ENCODE results near the gene NEAT1. TPM values are rescaled to one million over a fixed set of nuclear protein-coding genes. Genes with fewer than 3 reads are reported as not detected.

Gene NEAT1
- total and polyA plus RNA-seq, 9 donors, result 15.6 to 203 (median 65.3) TPM

DNA sequence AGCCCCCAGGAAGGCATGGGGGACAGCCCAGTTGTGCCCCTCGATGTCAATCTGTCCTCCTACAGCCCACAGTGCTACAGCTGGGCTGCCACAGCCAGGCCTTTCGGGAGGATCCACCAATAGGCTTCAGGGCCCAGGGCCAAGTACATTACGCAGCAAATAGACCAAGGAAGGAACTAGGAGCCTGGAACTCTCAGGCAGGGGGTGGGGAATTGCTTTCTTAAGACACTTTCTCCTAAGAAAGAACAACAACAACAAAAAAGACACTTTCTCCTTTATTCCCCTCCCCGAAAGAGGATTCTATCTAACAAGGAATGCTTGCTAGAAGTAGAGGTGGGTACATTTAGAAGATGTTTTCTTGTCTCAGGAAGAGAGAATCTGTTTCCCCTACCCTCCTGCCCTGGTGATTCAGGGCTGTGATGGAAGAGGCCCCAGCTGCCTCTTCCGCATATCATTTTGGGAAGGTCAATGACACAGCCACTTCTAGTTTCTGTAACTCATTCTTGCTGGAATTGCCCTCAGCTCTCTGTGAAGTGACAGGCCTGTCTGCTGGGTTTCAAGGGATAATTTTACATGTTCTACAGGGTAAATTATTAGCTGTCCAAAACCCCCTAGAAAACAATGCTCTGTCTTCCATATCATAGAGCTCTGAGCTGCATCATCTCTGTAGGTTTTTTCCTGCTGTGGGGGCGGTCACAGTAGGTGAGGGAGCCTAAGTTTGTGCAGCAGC lies 70.2 kb downstream of the NEAT1 start:
- peak; percentile 97 for DNase-seq
- H3K27ac ChIP-seq (ENCODE audit: low read length), result peak overlapping the region; percentile 95
- H3K4me3 ChIP-seq (ENCODE audit: low read length), result no peak overlapping the region
- H3K4me1 ChIP-seq (ENCODE audit: control insufficient read depth, insufficient read depth, low read length), result peaks cover 88% of the 10 kb centered on the region
- H3K36me3 ChIP-seq (ENCODE audit: control insufficient read depth, insufficient read depth, low read length), result no peaks in the 10 kb centered on the region
- whole genome bisulfite sequencing (ENCODE audit: insufficient coverage), result 40% methylated on average over 2 of the region's 6 CpGs
- no peaks in the 10 kb centered on the region for H3K9me3 ChIP-seq (replicated peaks; ENCODE audit: control insufficient read depth, low read depth, low read length)
- H3K27me3 ChIP-seq (ENCODE audit: control insufficient read depth, insufficient read depth, low read length), result no peaks in the 10 kb centered on the region

DNA sequence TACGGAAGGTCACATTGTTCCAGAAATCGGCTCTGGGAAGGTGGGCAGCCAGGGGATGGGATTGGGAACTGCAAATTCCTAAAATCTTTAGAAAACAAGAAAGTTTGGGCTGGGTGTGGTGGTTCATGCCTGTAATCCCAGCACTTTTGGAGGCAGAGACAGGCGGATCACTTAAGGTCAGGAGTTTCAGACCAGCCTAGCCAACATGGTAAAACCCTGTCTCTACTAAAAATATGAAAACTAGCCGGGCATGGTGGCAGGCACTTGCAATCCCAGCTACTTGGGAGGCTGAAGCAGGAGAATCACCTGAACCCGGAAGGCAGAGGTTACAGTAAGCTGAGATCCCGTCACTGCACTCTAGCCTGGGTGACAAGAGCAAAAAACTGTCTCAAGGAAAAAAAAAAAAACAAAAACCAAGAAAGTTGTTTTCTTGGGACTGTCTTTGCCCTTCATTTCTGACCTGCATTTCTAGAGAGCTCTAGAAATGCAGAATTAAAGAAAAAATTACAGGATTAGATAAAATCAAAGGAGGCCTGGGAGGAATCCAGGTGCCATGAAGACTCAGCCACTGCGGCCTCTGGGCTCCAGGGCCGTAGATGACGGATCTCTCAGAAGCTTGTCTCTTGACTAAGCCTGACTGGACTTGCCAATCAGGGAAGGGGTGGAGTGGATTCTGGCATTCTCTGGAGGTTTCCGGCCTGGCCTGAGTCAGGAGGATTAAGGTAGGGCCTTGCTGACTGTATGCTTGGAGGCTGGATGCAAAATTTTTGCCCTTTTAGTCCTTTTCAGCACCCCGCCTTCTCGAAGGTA lies 71.0 kb downstream of the NEAT1 start:
- WGBS (ENCODE audit: insufficient coverage), result 45% methylated on average over 7 of the region's 12 CpGs
- no peaks in the 10 kb centered on the region for H3K27me3 ChIP-seq (ENCODE audit: control insufficient read depth, insufficient read depth, low read length)
- peak; percentile 82 for DNase-seq

More for the DNA sequence above, 71.0 kb downstream of the NEAT1 start:
- Histone ChIP-seq H3K4me3 (ENCODE audit: low read length) (no peak overlapping the region), H3K4me1 (ENCODE audit: control insufficient read depth, insufficient read depth, low read length) (peaks cover 84% of the 10 kb centered on the region), H3K9me3 (replicated peaks; ENCODE audit: control insufficient read depth, low read depth, low read length) (no peaks in the 10 kb centered on the region), H3K27ac (ENCODE audit: low read length) (peak overlapping the region; percentile 95), H3K36me3 (ENCODE audit: control insufficient read depth, insufficient read depth, low read length) (no peaks in the 10 kb centered on the region)

Other genes with a start within 250 kb of the NEAT1 start
- 46.7 TPM for gene CAPN1, start 240.9 kb upstream of the NEAT1 start, total RNA-seq
- 10 to 100 TPM; 69.1 to 90.2 (median 80.1) TPM for gene CAPN1, start 240.9 kb upstream of the NEAT1 start, polyA plus RNA-seq (ENCODE audit: insufficient read depth in 1 of 8, insufficient read length in 8 of 8, low replicate concordance in 1 of 8)
- 18.8 TPM for gene POLA2, start 160.8 kb upstream of the NEAT1 start, total RNA-seq
- gene POLA2, start 160.8 kb upstream of the NEAT1 start, polyA plus RNA-seq (ENCODE audit: insufficient read depth in 1 of 8, insufficient read length in 8 of 8, low replicate concordance in 1 of 8), result 10 to 100 TPM; 35.4 to 64.7 (median 51.6) TPM
- 20.8 TPM for gene CDC42EP2, start 107.9 kb upstream of the NEAT1 start, total RNA-seq
- 10 to 100 TPM; 26.9 to 42.4 (median 35.4) TPM for gene CDC42EP2, start 107.9 kb upstream of the NEAT1 start, polyA plus RNA-seq (ENCODE audit: insufficient read depth in 1 of 8, insufficient read length in 8 of 8, low replicate concordance in 1 of 8)
- gene DPF2, start 88.9 kb upstream of the NEAT1 start, total RNA-seq, result 31.0 TPM
- gene DPF2, start 88.9 kb upstream of the NEAT1 start, polyA plus RNA-seq (ENCODE audit: insufficient read depth in 1 of 8, insufficient read length in 8 of 8, low replicate concordance in 1 of 8), result 10 to 100 TPM; 43.9 to 62.4 (median 52.2) TPM
- gene TIGD3, start 68.0 kb upstream of the NEAT1 start, total RNA-seq, result 0.22 TPM
- under 1 TPM; 0.12 to 0.32 (median 0.20) TPM for gene TIGD3, start 68.0 kb upstream of the NEAT1 start, polyA plus RNA-seq (ENCODE audit: insufficient read depth in 1 of 8, insufficient read length in 8 of 8, low replicate concordance in 1 of 8)
- gene SLC25A45, start 40.2 kb upstream of the NEAT1 start, total RNA-seq, result 5.0 TPM
- 1 to 10 TPM; 4.0 to 8.3 (median 5.3) TPM for gene SLC25A45, start 40.2 kb upstream of the NEAT1 start, polyA plus RNA-seq (ENCODE audit: insufficient read depth in 1 of 8, insufficient read length in 8 of 8, low replicate concordance in 1 of 8)
- gene FRMD8, start 36.2 kb upstream of the NEAT1 start, total RNA-seq, result 8.8 TPM
- gene FRMD8, start 36.2 kb upstream of the NEAT1 start, polyA plus RNA-seq (ENCODE audit: insufficient read depth in 1 of 8, insufficient read length in 8 of 8, low replicate concordance in 1 of 8), result 10 to 100 TPM in 6 of 8 donors, 1 to 10 TPM in 2; 8.2 to 12.4 (median 10.3) TPM
- gene MALAT1, start 76.2 kb downstream of the NEAT1 start, total RNA-seq, result 4,773 TPM
- 100 to 1,000 TPM; 135 to 278 (median 159) TPM for gene MALAT1, start 76.2 kb downstream of the NEAT1 start, polyA plus RNA-seq (ENCODE audit: insufficient read depth in 1 of 8, insufficient read length in 8 of 8, low replicate concordance in 1 of 8)
- 42.9 TPM for gene SCYL1, start 102.3 kb downstream of the NEAT1 start, total RNA-seq
- gene SCYL1, start 102.3 kb downstream of the NEAT1 start, polyA plus RNA-seq (ENCODE audit: insufficient read depth in 1 of 8, insufficient read length in 8 of 8, low replicate concordance in 1 of 8), result 10 to 100 TPM; 43.0 to 62.9 (median 51.9) TPM
- gene LTBP3, start 135.6 kb downstream of the NEAT1 start, total RNA-seq, result 50.2 TPM
- gene LTBP3, start 135.6 kb downstream of the NEAT1 start, polyA plus RNA-seq (ENCODE audit: insufficient read depth in 1 of 8, insufficient read length in 8 of 8, low replicate concordance in 1 of 8), result 100 to 1,000 TPM; 115 to 204 (median 159) TPM
- 24.4 TPM for gene ZNRD2, start 147.7 kb downstream of the NEAT1 start, total RNA-seq
- gene ZNRD2, start 147.7 kb downstream of the NEAT1 start, polyA plus RNA-seq (ENCODE audit: insufficient read depth in 1 of 8, insufficient read length in 8 of 8, low replicate concordance in 1 of 8), result 10 to 100 TPM; 50.6 to 63.1 (median 57.5) TPM
- 46.1 TPM for gene FAM89B, start 149.7 kb downstream of the NEAT1 start, total RNA-seq
- gene FAM89B, start 149.7 kb downstream of the NEAT1 start, polyA plus RNA-seq (ENCODE audit: insufficient read depth in 1 of 8, insufficient read length in 8 of 8, low replicate concordance in 1 of 8), result 10 to 100 TPM; 32.5 to 53.2 (median 41.7) TPM
- 176 TPM for gene EHBP1L1, start 153.3 kb downstream of the NEAT1 start, total RNA-seq
- gene EHBP1L1, start 153.3 kb downstream of the NEAT1 start, polyA plus RNA-seq (ENCODE audit: insufficient read depth in 1 of 8, insufficient read length in 8 of 8, low replicate concordance in 1 of 8), result 100 to 1,000 TPM; 209 to 388 (median 297) TPM
- gene KCNK7, start 173.0 kb downstream of the NEAT1 start, total RNA-seq, result 0.31 TPM
- gene KCNK7, start 173.0 kb downstream of the NEAT1 start, polyA plus RNA-seq (ENCODE audit: insufficient read depth in 1 of 8, insufficient read length in 8 of 8, low replicate concordance in 1 of 8), result 1 to 10 TPM in 4 of 8 donors, under 1 TPM in 4; 0.39 to 1.9 (median 0.95) TPM
- gene MAP3K11, start 191.4 kb downstream of the NEAT1 start, total RNA-seq, result 19.9 TPM
- gene MAP3K11, start 191.4 kb downstream of the NEAT1 start, polyA plus RNA-seq (ENCODE audit: insufficient read depth in 1 of 8, insufficient read length in 8 of 8, low replicate concordance in 1 of 8), result 10 to 100 TPM; 26.1 to 37.2 (median 30.5) TPM
- gene PCNX3, start 193.0 kb downstream of the NEAT1 start, total RNA-seq, result 6.6 TPM
- gene PCNX3, start 193.0 kb downstream of the NEAT1 start, polyA plus RNA-seq (ENCODE audit: insufficient read depth in 1 of 8, insufficient read length in 8 of 8, low replicate concordance in 1 of 8), result 10 to 100 TPM; 15.9 to 24.7 (median 20.8) TPM
- 27.7 TPM for gene SIPA1, start 215.3 kb downstream of the NEAT1 start, total RNA-seq
- 10 to 100 TPM; 36.2 to 49.6 (median 40.9) TPM for gene SIPA1, start 215.3 kb downstream of the NEAT1 start, polyA plus RNA-seq (ENCODE audit: insufficient read depth in 1 of 8, insufficient read length in 8 of 8, low replicate concordance in 1 of 8)
- gene RELA, start 240.1 kb downstream of the NEAT1 start, total RNA-seq, result 18.8 TPM
- gene RELA, start 240.1 kb downstream of the NEAT1 start, polyA plus RNA-seq (ENCODE audit: insufficient read depth in 1 of 8, insufficient read length in 8 of 8, low replicate concordance in 1 of 8), result 10 to 100 TPM; 38.6 to 54.2 (median 44.5) TPM